Activated T-helper 9 cell treated with anti-CD3 and anti-CD28 coated beads, Interleukin-2, amount 50 U/mL, for 16 hours (primary cell): Measurements from ENCODE around the gene PLXNA1.

ENCODE experiments used
- DNase-seq: peaks from one replicate; pipeline ENCODE4 v3.0.0-alpha.2; 2020; ENCODE audit warnings: low read depth

The PLXNA1 gene

DNA sequence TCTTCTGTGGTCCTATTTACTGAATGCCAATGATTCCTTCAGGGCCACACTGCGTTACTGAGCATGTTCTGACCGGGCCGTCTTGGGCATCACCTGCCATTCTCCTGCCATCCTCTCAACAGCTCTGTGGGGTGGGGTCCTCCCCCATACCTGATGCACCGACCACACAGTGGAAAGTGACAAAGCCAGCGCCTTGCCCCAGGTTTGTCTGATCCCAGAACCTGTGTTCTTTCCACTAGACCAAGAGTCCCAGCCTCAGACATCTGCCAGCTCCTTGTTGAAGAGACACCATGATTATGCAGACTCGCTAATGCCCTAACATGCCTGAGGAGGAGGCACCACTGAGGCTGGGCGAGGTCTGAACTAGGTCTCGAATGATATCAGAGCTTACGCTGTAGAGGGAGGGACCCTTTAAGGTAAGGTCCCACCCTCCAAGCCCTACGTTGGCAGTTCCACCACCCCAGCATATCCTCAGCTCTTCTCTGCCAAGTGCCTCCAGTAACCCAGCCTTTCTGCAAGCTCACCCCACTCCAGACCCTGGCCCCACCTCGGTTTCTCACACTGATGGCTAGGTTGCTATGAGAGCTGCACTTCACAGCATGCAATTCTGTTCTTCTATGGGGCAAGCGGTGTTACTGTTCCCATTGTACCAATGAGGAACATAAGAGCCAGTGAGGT lies 29.8 kb upstream of the PLXNA1 start:
- DNase-seq = no peak

DNA sequence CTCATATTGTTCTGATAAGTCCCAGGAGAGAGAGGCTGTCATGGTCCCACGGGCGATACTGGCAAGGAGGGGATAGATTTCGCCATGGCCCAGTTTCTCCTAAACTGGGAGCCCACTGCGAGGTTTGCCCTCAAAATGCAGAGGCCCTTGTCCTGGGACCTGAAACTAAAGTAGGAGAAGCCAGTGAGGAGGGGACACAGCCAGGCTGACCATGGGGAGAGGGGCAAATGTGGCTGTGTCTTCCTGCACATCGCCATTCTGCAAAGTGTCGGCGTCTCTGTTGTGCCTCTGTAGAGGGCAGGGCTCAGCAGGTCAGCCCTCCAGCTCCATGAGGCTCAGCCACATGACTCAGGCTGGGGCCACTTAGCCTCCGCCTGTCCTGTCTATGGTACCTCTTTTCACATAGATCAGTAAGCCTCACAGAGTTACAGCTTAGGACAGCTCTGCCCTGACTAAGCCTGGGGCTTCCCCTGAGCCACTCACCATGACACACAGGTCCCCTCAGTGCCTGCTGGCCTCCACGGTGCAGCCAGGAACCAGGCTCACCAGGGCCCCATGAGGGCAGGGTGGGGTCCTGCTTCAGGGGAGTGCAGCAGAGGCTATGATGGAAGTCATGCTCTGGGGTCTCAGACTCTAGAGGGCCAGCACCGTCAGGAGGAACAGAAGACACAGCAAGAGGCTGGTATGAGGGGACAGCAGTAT lies 28.6 kb upstream of the PLXNA1 start:
- no peak for DNase-seq

DNA sequence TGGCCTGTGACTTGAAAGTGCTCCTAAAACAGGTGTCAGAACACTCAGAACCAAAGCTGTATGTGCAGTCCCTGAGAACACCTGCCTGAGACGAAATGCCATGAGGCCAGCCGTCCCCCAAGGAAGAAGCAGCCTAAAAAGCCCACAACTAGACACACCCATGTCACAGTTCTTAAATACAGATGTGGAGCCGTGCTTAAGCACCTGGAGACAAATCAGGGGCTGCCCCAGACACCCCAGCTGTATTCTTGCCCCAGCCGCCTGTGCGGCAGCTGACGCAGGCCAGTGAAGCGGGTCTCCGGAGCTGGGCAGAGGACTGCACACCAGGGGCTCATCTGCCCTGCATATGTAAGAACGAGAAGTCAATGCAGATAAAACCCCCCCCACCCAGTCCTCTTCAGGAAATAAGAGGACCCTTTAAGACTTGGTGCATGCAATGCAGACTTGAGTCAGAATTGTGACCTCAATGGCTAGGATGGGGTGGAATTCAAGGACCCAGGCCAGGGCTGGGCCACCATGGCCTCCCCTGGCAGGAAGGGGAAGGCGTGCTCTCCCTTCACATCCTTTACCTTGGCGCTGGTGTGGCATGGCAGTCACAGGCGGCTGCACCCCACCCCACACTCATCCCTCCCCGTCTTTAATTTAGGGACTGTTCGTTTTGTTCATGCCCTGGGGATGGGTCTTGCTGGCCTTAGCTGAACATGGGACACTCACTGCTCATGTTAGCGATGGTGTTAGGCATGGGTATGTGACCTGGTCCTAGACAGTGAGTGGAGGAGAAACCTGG lies 27.7 kb upstream of the PLXNA1 start:
- no peak for DNase-seq

DNA sequence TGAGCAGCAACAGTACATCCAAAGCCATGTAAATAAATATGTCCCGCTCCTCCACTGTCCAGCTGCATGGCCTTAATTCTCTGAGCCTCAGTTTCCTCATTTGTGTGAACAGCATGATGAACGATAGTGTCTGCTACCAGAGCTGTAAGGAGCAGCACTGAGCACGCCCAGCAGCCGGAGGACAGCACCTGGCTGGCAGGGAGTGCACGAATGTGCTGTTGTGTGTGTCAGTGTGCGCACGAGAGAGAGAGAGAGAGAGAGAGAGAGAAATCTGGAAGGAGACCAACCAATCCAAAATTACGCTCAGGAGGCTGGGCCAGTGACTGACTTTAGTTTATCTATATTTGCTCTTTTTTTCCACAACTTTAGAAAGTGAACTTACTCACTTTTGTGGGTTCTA lies 26.6 kb upstream of the PLXNA1 start:
- no peak for DNase-seq

DNA sequence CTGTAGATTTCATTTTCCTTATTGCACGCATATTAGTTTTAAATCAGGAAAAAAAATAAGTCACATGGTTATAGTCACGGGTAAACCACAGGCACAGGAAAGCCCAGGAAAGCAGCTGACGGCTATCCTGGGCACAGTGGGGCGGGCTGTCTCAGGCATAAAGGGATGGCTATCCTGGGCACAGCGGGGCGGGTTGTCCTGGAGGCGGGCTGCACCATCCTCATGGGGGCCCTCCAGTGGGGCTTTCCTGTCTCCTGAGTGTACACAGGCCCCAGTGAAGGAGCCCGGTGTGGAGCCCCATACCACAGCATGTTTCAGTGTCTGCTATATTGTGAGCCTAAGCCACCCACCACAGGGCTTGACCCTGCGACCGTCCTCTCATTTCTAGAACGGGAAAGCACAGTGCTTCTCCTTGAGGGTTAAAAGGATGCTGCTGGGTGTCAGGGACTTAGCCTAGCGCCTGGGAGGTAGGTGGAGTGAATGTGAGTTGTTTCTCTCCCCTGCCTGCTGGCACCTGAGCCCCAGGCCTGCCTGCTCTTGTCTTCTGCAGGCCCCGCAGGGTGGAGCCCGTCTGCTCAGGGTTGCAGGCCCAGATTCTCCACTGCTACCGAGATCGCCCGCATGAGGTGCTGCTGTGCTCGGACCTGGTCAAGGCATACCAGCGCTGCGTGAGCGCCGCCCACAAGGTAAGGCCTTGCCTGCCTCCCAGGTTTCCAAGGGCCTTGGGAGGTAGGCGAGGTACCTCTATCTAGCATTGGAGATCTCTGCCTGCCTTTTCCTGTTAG lies 25.9 kb upstream of the PLXNA1 start:
- DNase-seq = no peak

DNA sequence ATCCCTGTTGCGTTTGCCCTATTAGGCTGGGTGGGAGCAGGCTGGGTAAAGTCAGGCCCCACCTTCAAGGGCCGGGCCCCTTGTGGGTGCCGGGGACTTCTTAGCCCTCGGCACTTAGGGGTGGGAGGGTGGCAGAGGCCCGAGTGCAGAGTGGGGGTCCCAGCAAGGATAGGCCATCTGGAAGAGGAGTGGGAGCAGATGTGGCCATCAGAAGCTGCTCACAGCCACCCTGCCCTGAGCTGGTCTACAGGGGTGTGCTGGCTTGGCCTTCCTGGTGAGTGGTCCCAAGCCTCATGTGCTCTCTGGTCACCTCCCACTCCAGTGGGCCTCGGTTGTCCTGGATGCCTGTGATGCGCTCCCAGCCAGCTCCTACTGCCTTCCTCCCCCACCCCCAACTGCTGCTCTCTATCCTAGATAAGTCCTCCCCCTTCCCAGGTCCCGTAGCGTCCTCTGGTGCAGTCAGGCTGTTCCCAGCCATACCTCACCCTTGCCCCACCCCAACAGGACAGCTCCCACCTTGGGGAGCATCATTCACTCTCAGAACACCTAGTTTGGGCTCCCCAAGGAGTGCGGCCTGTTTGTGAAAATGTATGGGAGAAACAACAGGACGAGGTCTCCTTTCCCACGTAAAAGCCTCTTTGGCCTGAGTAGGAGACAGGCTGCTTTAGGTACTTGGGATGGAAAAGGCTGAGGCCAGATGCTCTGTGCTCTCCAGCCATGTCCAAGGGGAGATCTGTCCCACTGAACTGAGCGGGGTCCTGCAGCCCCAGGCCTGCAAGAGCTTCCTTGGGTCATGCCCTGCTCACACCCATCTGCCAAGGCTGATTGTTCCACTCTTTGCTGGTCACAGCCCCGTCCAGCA lies 24.9 kb upstream of the PLXNA1 start:
- DNase-seq = no peak

GRCh38 chr3:126958638-126959085 lies 24.3 kb upstream of the PLXNA1 start:
- no peak for DNase-seq

DNA sequence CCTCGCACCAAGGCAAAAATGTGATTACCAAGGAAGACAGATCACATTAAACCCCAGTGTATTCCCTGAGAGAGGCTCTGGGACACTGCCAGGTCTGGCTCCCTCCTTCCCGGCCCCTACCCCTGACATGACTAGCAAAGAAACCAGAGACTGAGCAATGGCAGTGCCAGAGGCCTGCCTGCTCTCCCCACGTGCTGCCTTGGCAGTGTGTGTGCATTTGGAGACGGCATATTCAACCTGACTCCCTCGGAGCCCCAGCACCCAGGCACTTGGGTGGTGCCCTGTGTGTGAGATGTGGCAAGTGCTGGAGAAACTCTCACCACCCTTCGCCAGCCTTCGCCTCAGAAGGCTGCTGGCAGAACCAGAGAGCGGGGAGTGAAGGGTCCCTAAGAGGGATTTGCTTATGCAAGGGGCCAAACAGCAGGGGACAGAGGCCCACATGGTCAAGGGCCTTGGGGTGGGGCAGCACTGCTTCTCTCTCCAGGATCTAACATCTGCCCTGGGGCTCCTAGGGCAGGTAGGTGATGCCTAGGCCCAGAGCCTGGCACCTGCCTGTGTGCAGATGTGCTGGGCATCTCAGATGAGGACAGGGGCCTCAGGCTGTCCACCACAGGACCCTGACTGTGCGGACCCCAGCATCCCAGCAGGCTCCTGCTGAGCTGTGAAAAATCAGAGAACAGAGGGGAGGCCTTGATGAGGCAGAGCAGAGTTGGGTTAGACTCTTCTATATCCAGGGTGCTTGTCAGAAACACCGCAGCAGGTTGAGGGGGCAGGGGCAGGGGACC lies 23.6 kb upstream of the PLXNA1 start:
- no peak for DNase-seq

GRCh38 chr3:126959921-126960603 lies 22.9 kb upstream of the PLXNA1 start:
- no peak for DNase-seq

- no peak for DNase-seq
Measured at GRCh38 chr3:126960604-126960995, 22.3 kb upstream of the PLXNA1 start.

- DNase-seq = no peak
Measured at GRCh38 chr3:126961191-126961790, 21.6 kb upstream of the PLXNA1 start.

DNA sequence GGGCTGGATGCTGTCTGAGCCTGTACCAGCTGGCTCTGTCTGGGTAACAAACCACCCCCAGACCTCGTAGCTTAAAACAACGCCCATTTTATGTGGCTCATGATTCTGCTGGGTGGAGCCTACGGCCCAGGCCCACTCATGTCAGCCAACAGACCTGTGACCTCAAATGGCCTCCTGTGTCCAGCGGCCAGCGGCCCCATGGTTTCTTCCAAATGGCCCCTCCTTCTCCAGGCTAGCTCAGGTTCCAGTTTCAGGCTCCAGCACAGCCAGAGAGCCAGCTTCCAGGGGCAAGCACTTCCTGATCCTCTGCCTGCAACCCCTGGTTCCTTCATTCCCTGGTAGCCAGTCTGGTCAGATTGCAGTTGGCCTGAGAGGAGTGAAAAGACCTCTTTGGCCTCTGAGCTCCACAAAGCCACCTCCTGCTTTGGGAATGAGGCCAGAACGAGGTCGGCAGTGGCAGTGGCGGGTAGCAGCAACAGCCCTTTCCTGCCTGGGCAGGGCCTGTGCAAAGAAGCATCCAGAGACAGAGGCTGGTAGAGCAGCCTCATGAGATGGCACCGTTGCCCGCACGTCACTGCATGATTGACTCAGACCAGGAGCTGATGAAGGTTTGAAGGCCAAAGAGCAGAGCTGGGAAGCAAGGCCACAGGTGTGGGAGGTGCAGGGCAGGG lies 21.0 kb upstream of the PLXNA1 start:
- no peak for DNase-seq

GRCh38 chr3:126962756-126963155 lies 20.2 kb upstream of the PLXNA1 start:
- no peak for DNase-seq

- DNase-seq = no peak
Measured at GRCh38 chr3:126963261-126964190, 19.4 kb upstream of the PLXNA1 start.

DNA sequence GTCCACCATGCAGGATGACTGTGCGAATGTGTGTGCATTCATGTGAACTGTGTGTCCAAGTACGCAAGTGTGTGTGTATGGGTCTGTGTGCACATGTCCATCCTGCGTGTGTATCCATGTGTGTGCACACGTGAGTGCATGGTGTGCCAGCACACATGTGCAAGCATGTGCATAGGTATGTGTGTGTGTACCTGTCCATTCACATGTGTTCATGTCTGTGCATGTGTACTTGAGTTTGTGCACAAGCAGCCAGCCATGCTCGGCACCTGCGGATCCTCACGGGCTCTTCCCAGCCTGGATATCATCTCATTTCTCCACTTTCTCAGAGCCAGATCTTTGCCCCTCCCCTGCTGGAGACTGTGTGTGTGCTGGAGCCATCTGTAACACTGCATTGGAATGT lies 18.7 kb upstream of the PLXNA1 start:
- no peak for DNase-seq

- no peak for DNase-seq
Measured at GRCh38 chr3:126964950-126965349, 18.0 kb upstream of the PLXNA1 start.

DNA sequence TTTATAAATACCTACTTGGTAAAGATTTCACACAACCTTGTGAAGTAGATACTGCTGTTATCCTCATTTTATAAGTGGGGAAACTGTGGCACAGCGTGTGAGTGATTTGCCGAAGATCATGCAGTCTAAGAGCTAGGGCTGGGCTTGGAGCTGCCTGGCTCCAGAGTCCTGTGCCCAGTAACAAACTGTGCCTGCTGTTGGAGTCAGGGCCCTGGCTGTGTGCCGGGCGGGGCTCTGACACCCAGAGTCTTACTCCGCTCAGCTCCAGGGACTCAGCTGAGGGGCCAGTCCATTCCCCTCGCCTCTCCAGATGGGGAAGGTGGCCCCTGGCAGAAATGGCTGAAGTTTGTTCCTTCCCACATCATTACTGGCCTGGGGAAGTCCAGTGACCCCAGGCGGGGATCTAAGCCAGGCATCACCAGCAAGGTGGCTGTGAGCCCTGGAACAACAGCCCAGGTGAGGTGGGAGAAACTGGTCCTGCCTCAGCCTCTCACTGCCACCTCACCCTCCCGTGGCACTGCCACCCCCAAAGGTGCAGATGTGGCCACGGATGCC lies 17.3 kb upstream of the PLXNA1 start:
- DNase-seq = no peak
